Chondrocyte (in vitro differentiated cells): Measurements from ENCODE around the gene LDB2. TPM values are rescaled to one million over a fixed set of nuclear protein-coding genes. Genes with fewer than 3 reads are reported as not detected.

Experiments used
- DNase-seq: peaks from one replicate; pipeline ENCODE4 v3.0.0; 2021; ENCODE audit warnings: mixed read lengths, low spot score
- H3K27ac Mint-ChIP-seq: one replicate; pipeline ENCODE4 v1.8.0; 2021; ENCODE audit warnings: mild to moderate bottlenecking, moderate library complexity, mixed read lengths; ENCODE audit not compliant: unreplicated experiment
- H3K27me3 Mint-ChIP-seq: 2 replicates; pipeline ENCODE4 v1.8.0; 2021; ENCODE audit warnings: low read depth, mixed read lengths
- H3K36me3 Mint-ChIP-seq: 2 replicates; pipeline ENCODE4 v1.8.0; 2021; ENCODE audit warnings: low read depth, mixed read lengths
- H3K4me1 Mint-ChIP-seq: 2 replicates; pipeline ENCODE4 v1.8.0; 2021; ENCODE audit warnings: low read depth, mild to moderate bottlenecking, mixed read lengths
- H3K4me3 Mint-ChIP-seq: one replicate; pipeline ENCODE4 v1.8.0; 2021; ENCODE audit warnings: mild to moderate bottlenecking, moderate library complexity, mixed read lengths; ENCODE audit not compliant: unreplicated experiment
- H3K9me3 Mint-ChIP-seq: 2 replicates; pipeline ENCODE4 v1.8.0; 2021; ENCODE audit warnings: low read depth, mixed read lengths
- total RNA-seq: library from RNA; stranded (reverse); gene quantifications from 3 replicates; pipeline ENCODE4 v1.2.1, GENCODE V29; 2021
- TF ChIP-seq, protein P1 (sequence below): fragments of 200-600 bp; sonication (generic); IDR thresholded peaks from 2 replicates; pipeline ENCODE4 v1.5.0; 2021; ENCODE audit warnings: antibody characterized with exemption, mild to moderate bottlenecking, moderate library complexity

LDB2 gene
- total RNA-seq, 1 donor from 2014 or later, result 2.0 TPM

DNA sequence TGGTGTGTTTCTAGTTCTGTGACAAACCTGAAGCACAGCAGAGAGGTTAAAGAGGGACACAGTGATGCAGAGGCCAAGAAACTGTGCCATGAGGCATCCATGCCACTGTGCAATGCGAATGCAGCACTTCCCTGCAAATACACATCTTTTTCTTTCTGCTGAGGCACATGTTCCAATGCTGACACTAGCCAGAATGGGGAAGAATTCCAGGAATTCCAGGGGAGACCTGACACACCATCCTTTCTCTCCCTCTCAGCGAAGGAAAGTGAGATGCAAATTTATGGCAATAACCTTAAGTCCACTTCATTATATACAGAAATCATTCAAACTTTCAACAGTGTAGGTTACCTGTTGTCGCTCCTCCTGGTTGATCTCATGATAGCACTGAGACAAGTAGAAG is 204.8 kb downstream of the LDB2 start:
- Mint-ChIP-seq H3K9me3 (peaks cover 3% of the 10 kb centered on the region), H3K27me3 (no peaks in the 10 kb centered on the region), H3K4me1 (peaks cover 18% of the 10 kb centered on the region), H3K4me3 (no peak overlapping the region), H3K27ac (no peak overlapping the region), H3K36me3 (no peaks in the 10 kb centered on the region)
- TF ChIP-seq, protein P1, sequence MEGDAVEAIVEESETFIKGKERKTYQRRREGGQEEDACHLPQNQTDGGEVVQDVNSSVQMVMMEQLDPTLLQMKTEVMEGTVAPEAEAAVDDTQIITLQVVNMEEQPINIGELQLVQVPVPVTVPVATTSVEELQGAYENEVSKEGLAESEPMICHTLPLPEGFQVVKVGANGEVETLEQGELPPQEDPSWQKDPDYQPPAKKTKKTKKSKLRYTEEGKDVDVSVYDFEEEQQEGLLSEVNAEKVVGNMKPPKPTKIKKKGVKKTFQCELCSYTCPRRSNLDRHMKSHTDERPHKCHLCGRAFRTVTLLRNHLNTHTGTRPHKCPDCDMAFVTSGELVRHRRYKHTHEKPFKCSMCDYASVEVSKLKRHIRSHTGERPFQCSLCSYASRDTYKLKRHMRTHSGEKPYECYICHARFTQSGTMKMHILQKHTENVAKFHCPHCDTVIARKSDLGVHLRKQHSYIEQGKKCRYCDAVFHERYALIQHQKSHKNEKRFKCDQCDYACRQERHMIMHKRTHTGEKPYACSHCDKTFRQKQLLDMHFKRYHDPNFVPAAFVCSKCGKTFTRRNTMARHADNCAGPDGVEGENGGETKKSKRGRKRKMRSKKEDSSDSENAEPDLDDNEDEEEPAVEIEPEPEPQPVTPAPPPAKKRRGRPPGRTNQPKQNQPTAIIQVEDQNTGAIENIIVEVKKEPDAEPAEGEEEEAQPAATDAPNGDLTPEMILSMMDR, result no peak
- DNase-seq, result no peak

DNA sequence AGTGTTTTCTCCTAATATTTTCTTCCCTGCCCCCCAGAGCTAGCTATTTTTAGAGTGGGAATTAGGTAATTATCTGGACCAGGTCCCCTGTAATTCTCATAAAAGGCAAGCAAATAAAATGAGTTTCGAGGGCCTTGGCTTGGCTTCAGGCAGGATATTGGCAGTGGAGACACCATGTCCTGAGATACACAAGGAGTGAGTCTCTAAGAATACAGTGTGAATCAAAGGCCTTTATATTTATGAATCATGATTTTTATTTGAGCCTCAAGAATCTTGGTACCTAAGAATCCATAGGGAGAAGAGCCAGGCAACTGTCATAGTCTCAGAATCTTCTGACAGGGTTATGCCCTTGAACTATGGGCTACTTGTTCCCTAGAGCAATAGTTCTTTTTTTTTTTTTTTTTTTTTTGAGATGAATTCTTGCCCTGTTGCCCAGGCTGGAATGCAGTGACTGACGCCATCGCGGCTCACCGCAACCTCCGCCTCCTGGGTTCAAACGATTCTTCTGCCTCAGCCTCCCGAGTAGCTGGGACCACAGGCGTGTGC is 205.4 kb downstream of the LDB2 start:
- no peaks in the 10 kb centered on the region for H3K27me3 Mint-ChIP-seq

DNA sequence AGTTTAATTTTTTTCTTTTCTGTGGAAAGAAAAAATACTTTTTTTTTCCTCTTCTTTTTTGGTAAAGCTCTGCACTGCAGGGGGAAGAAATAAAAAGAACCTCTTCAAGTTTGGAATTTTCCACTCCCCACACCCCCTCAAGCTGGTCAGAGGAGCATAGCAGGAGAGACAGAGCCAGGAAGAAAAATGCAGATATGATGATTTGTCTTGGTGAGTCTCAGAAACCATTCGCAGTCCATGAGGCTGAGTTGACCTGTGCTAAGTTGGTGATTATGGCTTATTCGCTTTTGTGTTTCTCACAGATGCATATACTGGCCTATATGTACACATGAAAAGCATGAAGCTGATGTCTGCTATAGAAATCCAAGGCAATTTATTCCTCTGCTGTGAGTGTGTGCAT is 205.9 kb downstream of the LDB2 start:
- no peak for DNase-seq
- Mint-ChIP-seq H3K36me3 (no peaks in the 10 kb centered on the region), H3K4me3 (no peak overlapping the region), H3K27ac (no peak overlapping the region), H3K27me3 (no peaks in the 10 kb centered on the region), H3K4me1 (peaks cover 18% of the 10 kb centered on the region), H3K9me3 (peaks cover 2% of the 10 kb centered on the region)
- TF ChIP-seq, protein P1, result no peak

More for the DNA sequence above, 205.4 kb downstream of the LDB2 start:
- Mint-ChIP-seq H3K9me3 (peaks cover 3% of the 10 kb centered on the region), H3K4me3 (no peak overlapping the region), H3K36me3 (no peaks in the 10 kb centered on the region), H3K4me1 (peaks cover 18% of the 10 kb centered on the region), H3K27ac (no peak overlapping the region)
- DNase-seq, result no peak
- TF ChIP-seq, protein P1, result no peak

DNA sequence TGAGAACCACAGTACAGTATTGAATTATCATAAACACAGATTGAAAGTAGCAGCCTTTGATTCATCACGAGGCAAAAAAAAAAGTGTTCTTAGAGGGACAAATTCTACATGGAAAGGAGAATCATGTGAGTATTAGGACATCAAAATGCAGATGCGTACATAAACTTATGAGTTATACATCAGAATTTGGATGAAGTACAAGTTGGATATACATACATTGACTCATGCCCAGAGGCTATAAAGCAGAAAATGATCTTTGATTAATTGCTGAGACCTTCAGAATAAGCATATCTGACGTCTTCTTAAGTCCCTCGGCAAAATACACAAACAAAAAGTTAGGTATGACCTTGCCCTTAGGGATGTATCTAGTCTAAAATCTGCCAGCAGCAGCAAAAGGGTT is 206.4 kb downstream of the LDB2 start:
- Mint-ChIP-seq H3K27ac (no peak overlapping the region), H3K4me1 (peaks cover 18% of the 10 kb centered on the region), H3K36me3 (no peaks in the 10 kb centered on the region), H3K27me3 (no peaks in the 10 kb centered on the region), H3K9me3 (no peaks in the 10 kb centered on the region), H3K4me3 (no peak overlapping the region)
- TF ChIP-seq, protein P1, result no peak
- DNase-seq, result no peak

DNA sequence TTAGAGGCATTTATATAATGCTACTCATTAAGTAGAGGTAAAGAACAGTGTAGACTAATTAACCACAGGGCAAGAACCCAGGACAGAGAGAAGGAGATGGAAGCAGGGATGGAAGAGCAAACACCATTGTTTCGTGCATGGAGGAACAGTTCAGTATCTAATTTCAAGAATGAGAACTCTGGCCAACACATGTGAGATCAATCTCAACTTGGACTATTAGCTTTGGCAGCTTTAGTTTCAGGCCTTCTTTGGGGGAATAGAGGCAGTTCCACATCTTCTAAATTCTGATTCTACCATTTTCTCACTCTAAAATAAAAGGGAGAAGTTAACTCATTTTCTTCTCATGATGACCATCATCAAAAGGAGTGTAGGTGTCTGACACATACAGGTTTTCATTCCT is 207.0 kb downstream of the LDB2 start:
- H3K36me3 Mint-ChIP-seq, result no peaks in the 10 kb centered on the region
- no peaks in the 10 kb centered on the region for H3K9me3 Mint-ChIP-seq
- H3K4me1 Mint-ChIP-seq, result peaks cover 23% of the 10 kb centered on the region
- no peak overlapping the region for H3K27ac Mint-ChIP-seq
- DNase-seq, result no peak
- TF ChIP-seq, protein P1, result no peak
- H3K27me3 Mint-ChIP-seq, result no peaks in the 10 kb centered on the region
- no peak overlapping the region for H3K4me3 Mint-ChIP-seq
